Measurements from ENCODE around the gene COX17.

DNA sequence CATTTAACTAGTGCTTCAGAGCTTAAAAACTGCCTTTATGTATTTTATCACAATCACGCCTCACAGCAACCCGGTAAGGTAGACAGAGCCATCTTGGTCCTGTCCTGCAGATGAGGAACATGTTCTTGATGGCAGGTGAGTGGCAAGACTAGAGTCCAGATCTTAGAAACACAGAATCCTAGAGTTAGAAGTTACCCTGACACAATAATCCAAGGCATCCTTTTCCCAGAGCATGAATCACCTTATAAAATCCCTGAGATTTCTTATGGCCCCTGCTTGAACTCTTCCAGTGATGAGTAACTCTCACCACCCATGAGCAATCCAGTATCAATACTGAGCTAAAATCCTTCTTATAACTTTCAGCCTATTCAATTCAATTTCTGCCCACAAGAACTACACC lies 33.7 kb downstream of the COX17 start:
- TF ChIP-seq, protein P1, sequence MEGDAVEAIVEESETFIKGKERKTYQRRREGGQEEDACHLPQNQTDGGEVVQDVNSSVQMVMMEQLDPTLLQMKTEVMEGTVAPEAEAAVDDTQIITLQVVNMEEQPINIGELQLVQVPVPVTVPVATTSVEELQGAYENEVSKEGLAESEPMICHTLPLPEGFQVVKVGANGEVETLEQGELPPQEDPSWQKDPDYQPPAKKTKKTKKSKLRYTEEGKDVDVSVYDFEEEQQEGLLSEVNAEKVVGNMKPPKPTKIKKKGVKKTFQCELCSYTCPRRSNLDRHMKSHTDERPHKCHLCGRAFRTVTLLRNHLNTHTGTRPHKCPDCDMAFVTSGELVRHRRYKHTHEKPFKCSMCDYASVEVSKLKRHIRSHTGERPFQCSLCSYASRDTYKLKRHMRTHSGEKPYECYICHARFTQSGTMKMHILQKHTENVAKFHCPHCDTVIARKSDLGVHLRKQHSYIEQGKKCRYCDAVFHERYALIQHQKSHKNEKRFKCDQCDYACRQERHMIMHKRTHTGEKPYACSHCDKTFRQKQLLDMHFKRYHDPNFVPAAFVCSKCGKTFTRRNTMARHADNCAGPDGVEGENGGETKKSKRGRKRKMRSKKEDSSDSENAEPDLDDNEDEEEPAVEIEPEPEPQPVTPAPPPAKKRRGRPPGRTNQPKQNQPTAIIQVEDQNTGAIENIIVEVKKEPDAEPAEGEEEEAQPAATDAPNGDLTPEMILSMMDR (IDR thresholded peaks at IDR 0.05), result no peak
- TF ChIP-seq FOXJ3 (CRISPR knock-in tag; IDR thresholded peaks at IDR 0.05) (no peak), RCOR1 (IDR thresholded peaks at IDR 0.05; ENCODE audit: low read length) (no peak), TAF1 (IDR thresholded peaks at IDR 0.05; ENCODE audit: borderline replicate concordance, low read depth, low read length) (no peak), SIN3A (IDR thresholded peaks at IDR 0.05; ENCODE audit: borderline replicate concordance, low read depth, low read length) (no peak), ELF1 (IDR thresholded peaks at IDR 0.05) (no peak)
- TF ChIP-seq, protein P2, sequence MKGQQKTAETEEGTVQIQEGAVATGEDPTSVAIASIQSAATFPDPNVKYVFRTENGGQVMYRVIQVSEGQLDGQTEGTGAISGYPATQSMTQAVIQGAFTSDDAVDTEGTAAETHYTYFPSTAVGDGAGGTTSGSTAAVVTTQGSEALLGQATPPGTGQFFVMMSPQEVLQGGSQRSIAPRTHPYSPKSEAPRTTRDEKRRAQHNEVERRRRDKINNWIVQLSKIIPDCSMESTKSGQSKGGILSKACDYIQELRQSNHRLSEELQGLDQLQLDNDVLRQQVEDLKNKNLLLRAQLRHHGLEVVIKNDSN (IDR thresholded peaks at IDR 0.05; ENCODE audit: borderline replicate concordance, low read depth), result no peak
- TF ChIP-seq, protein P3, sequence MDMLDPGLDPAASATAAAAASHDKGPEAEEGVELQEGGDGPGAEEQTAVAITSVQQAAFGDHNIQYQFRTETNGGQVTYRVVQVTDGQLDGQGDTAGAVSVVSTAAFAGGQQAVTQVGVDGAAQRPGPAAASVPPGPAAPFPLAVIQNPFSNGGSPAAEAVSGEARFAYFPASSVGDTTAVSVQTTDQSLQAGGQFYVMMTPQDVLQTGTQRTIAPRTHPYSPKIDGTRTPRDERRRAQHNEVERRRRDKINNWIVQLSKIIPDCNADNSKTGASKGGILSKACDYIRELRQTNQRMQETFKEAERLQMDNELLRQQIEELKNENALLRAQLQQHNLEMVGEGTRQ (IDR thresholded peaks at IDR 0.05; ENCODE audit: borderline replicate concordance, low read depth, low read length), result no peak
- TF ChIP-seq, protein P4, sequence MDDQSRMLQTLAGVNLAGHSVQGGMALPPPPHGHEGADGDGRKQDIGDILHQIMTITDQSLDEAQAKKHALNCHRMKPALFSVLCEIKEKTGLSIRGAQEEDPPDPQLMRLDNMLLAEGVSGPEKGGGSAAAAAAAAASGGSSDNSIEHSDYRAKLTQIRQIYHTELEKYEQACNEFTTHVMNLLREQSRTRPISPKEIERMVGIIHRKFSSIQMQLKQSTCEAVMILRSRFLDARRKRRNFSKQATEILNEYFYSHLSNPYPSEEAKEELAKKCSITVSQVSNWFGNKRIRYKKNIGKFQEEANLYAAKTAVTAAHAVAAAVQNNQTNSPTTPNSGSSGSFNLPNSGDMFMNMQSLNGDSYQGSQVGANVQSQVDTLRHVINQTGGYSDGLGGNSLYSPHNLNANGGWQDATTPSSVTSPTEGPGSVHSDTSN (IDR thresholded peaks at IDR 0.05), result peak; percentile 42; the same call in 1 of the 2 replicates
- TF ChIP-seq, protein P5, sequence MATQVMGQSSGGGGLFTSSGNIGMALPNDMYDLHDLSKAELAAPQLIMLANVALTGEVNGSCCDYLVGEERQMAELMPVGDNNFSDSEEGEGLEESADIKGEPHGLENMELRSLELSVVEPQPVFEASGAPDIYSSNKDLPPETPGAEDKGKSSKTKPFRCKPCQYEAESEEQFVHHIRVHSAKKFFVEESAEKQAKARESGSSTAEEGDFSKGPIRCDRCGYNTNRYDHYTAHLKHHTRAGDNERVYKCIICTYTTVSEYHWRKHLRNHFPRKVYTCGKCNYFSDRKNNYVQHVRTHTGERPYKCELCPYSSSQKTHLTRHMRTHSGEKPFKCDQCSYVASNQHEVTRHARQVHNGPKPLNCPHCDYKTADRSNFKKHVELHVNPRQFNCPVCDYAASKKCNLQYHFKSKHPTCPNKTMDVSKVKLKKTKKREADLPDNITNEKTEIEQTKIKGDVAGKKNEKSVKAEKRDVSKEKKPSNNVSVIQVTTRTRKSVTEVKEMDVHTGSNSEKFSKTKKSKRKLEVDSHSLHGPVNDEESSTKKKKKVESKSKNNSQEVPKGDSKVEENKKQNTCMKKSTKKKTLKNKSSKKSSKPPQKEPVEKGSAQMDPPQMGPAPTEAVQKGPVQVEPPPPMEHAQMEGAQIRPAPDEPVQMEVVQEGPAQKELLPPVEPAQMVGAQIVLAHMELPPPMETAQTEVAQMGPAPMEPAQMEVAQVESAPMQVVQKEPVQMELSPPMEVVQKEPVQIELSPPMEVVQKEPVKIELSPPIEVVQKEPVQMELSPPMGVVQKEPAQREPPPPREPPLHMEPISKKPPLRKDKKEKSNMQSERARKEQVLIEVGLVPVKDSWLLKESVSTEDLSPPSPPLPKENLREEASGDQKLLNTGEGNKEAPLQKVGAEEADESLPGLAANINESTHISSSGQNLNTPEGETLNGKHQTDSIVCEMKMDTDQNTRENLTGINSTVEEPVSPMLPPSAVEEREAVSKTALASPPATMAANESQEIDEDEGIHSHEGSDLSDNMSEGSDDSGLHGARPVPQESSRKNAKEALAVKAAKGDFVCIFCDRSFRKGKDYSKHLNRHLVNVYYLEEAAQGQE (IDR thresholded peaks at IDR 0.05; ENCODE audit: low read depth, low read length), result no peak
